ENCODE measurements around the gene TKT. TPM values are rescaled to one million over a fixed set of nuclear protein-coding genes. Genes with fewer than 3 reads are reported as not detected.

The TKT gene
- total RNA-seq, 1 experiment from 2014 or later = 634 TPM

GRCh38 chr3:53184701-53185100 is 71.1 kb downstream of the TKT start:
- ATAC-seq = no peak
- TF ChIP-seq YY1 (IDR thresholded peaks at IDR 0.05; ENCODE audit: extremely low read depth, insufficient replicate concordance, low read depth, low read length) (no peak), ELF1 (IDR thresholded peaks at IDR 0.05; ENCODE audit: borderline replicate concordance, low read depth) (no peak), MAX (IDR thresholded peaks at IDR 0.05) (no peak), SP1 (IDR thresholded peaks at IDR 0.05; ENCODE audit: low read depth) (no peak)
- TF ChIP-seq, protein P1, sequence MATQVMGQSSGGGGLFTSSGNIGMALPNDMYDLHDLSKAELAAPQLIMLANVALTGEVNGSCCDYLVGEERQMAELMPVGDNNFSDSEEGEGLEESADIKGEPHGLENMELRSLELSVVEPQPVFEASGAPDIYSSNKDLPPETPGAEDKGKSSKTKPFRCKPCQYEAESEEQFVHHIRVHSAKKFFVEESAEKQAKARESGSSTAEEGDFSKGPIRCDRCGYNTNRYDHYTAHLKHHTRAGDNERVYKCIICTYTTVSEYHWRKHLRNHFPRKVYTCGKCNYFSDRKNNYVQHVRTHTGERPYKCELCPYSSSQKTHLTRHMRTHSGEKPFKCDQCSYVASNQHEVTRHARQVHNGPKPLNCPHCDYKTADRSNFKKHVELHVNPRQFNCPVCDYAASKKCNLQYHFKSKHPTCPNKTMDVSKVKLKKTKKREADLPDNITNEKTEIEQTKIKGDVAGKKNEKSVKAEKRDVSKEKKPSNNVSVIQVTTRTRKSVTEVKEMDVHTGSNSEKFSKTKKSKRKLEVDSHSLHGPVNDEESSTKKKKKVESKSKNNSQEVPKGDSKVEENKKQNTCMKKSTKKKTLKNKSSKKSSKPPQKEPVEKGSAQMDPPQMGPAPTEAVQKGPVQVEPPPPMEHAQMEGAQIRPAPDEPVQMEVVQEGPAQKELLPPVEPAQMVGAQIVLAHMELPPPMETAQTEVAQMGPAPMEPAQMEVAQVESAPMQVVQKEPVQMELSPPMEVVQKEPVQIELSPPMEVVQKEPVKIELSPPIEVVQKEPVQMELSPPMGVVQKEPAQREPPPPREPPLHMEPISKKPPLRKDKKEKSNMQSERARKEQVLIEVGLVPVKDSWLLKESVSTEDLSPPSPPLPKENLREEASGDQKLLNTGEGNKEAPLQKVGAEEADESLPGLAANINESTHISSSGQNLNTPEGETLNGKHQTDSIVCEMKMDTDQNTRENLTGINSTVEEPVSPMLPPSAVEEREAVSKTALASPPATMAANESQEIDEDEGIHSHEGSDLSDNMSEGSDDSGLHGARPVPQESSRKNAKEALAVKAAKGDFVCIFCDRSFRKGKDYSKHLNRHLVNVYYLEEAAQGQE (IDR thresholded peaks at IDR 0.05; ENCODE audit: low read depth) = no peak
- H3K4me3 ChIP-seq (replicated peaks in 1 of 2; ENCODE audit: low read depth in 1 of 2, low read length in 2 of 2) = no peak overlapping the region
- CTCF ChIA-PET = no interaction called here
- H3K9ac ChIP-seq (ENCODE audit: low read length) = no peak overlapping the region
- no peak for DNase-seq (ENCODE audit: low read depth, low spot score)
- H3K79me2 ChIP-seq (ENCODE audit: insufficient read depth, low read length) = no peaks in the 10 kb centered on the region
- no peaks in the 10 kb centered on the region for H3K27me3 ChIP-seq (ENCODE audit: insufficient read depth, low read length)
- H3K4me1 ChIP-seq (ENCODE audit: control insufficient read depth in 1 of 2, insufficient read depth in 2 of 2, low read length in 2 of 2) = no peaks in the 10 kb centered on the region
- H3K9me2 ChIP-seq (ENCODE audit: insufficient read depth) = no peaks in the 10 kb centered on the region
- RAD21 ChIA-PET (ENCODE audit: low non-redundant PET in 1 of 2, low total read pairs in 2 of 2, uncharacterized antibody in 2 of 2, unreplicated experiment in 2 of 2) = no interaction called here
- intact Hi-C loops (cut with micrococcal nuclease) = no loop called here
- no TSS peak for BruUV-seq (replicated peaks)
- H3K4me2 ChIP-seq (ENCODE audit: low read length) = no peak overlapping the region
- H3K9me3 ChIP-seq (ENCODE audit: control insufficient read depth in 1 of 2, insufficient read depth in 1 of 2, low read depth in 1 of 2, low read length in 2 of 2) = no peaks in the 10 kb centered on the region
- POLR2A ChIA-PET = no interaction called here
- peaks cover 13 to 18% of the 10 kb centered on the region in 2 experiments for H3K36me3 ChIP-seq (ENCODE audit: control insufficient read depth in 1 of 2, insufficient read depth in 2 of 2, low read length in 2 of 2)
- no peak overlapping the region for H3K27ac ChIP-seq (ENCODE audit: low read depth, low read length)
- H4K20me1 ChIP-seq (ENCODE audit: insufficient read depth) = no peaks in the 10 kb centered on the region
- no peak overlapping the region for H2AFZ ChIP-seq (ENCODE audit: low read depth, low read length, poor library complexity, severe bottlenecking)

GRCh38 chr3:53183514-53183913 is 72.3 kb downstream of the TKT start:
- TF ChIP-seq ELF1 (IDR thresholded peaks at IDR 0.05; ENCODE audit: borderline replicate concordance, low read depth) (no peak), SIN3A (IDR thresholded peaks at IDR 0.05; ENCODE audit: low read depth) (no peak)
- Histone ChIP-seq H4K20me1 (ENCODE audit: insufficient read depth) (no peaks in the 10 kb centered on the region), H3K27me3 (ENCODE audit: insufficient read depth, low read length) (no peaks in the 10 kb centered on the region), H3K4me1 (ENCODE audit: control insufficient read depth in 1 of 2, insufficient read depth in 2 of 2, low read length in 2 of 2) (no peaks in the 10 kb centered on the region), H3K9me3 (ENCODE audit: control insufficient read depth in 1 of 2, insufficient read depth in 1 of 2, low read depth in 1 of 2, low read length in 2 of 2) (no peaks in the 10 kb centered on the region), H3K79me2 (ENCODE audit: insufficient read depth, low read length) (no peaks in the 10 kb centered on the region), H2AFZ (ENCODE audit: low read depth, low read length, poor library complexity, severe bottlenecking) (no peak overlapping the region), H3K9me2 (ENCODE audit: insufficient read depth) (no peaks in the 10 kb centered on the region), H3K9ac (ENCODE audit: low read length) (no peak overlapping the region), H3K27ac (ENCODE audit: low read depth, low read length) (no peak overlapping the region), H3K4me3 (replicated peaks in 1 of 2; ENCODE audit: low read depth in 1 of 2, low read length in 2 of 2) (no peak overlapping the region), H3K4me2 (ENCODE audit: low read length) (no peak overlapping the region), H3K36me3 (ENCODE audit: control insufficient read depth in 1 of 2, insufficient read depth in 2 of 2, low read length in 2 of 2) (peaks cover 13 to 21% of the 10 kb centered on the region in 2 experiments; a peak in 3 of 4 replicates)
- CTCF ChIA-PET = no interaction called here
- POLR2A ChIA-PET = no interaction called here
- intact Hi-C loops (cut with micrococcal nuclease) = no loop called here
- ATAC-seq = no peak
- no peak for DNase-seq (ENCODE audit: low read depth, low spot score)
- no TSS peak for BruUV-seq (replicated peaks)
- RAD21 ChIA-PET (ENCODE audit: low non-redundant PET in 1 of 2, low total read pairs in 2 of 2, uncharacterized antibody in 2 of 2, unreplicated experiment in 2 of 2) = no interaction called here

All from HCT116 (cell line).